Neural cell (in vitro differentiated cells): ENCODE results near the gene TSPAN9.

ENCODE experiments used
- CTCF ChIP-seq: fragments of 450-650 bp; IDR thresholded peaks from 2 replicates; pipeline ENCODE4 v1.5.1; 2014; ENCODE audit warnings: antibody characterized with exemption, mild to moderate bottlenecking, moderate library complexity; ENCODE audit not compliant: poor library complexity, severe bottlenecking
- EP300 ChIP-seq: fragments of 450-650 bp; conservative IDR thresholded peaks from 2 replicates; pipeline ENCODE4 v1.6.1; 2014; ENCODE audit warnings: antibody characterized with exemption, mild to moderate bottlenecking, moderate library complexity; ENCODE audit not compliant: poor library complexity, severe bottlenecking
- EZH2 ChIP-seq: fragments of 200-600, 300-800 bp; shearing (Covaris generic), sonication (generic); IDR thresholded peaks from 2 replicates; pipeline ENCODE4 v1.6.1; 2014; ENCODE audit warnings: antibody characterized with exemption, low read length, borderline replicate concordance, mild to moderate bottlenecking; ENCODE audit not compliant: insufficient read depth, poor library complexity, severe bottlenecking
- RAD21 ChIP-seq: fragments of 450-650 bp; conservative IDR thresholded peaks from 2 replicates; pipeline ENCODE4 v1.6.1; 2014; ENCODE audit warnings: antibody characterized with exemption, mild to moderate bottlenecking, moderate library complexity
- REST ChIP-seq: IDR thresholded peaks from 2 replicates; pipeline ENCODE4 v1.6.1; 2012; ENCODE audit warnings: borderline replicate concordance

- TF ChIP-seq CTCF: no peak
- TF ChIP-seq EZH2: no peak
- no peak for TF ChIP-seq REST
- no peak for TF ChIP-seq RAD21
- no peak for TF ChIP-seq EP300
These were observed 249.1 kb downstream of the TSPAN9 start for GRCh38 chr12:3326156-3326849.
